ENCODE data around the gene PI16.

Gene PI16

DNA sequence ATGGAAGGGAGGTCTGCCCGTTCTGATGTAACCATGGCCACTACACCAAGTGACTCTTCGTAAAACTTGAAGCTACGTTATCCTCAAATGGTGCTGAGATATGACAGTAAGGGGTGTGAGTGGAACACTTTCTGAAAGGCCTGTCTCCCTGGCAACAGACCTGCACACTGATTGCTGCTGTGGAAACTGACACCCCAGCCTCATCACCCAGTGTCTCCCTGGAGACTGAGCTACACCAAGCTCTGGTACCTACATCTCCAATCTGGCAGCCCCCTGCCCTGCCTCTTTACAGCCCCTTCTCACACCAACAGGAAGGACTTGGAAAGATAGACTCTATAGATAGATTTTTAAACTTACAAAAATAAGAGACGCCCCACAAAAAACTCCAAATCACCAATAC, 13.2 kb downstream of the PI16 start:
- DNase-seq (ENCODE audit: extremely low read depth, low read depth), result no peak
- TF ChIP-seq, protein P1, sequence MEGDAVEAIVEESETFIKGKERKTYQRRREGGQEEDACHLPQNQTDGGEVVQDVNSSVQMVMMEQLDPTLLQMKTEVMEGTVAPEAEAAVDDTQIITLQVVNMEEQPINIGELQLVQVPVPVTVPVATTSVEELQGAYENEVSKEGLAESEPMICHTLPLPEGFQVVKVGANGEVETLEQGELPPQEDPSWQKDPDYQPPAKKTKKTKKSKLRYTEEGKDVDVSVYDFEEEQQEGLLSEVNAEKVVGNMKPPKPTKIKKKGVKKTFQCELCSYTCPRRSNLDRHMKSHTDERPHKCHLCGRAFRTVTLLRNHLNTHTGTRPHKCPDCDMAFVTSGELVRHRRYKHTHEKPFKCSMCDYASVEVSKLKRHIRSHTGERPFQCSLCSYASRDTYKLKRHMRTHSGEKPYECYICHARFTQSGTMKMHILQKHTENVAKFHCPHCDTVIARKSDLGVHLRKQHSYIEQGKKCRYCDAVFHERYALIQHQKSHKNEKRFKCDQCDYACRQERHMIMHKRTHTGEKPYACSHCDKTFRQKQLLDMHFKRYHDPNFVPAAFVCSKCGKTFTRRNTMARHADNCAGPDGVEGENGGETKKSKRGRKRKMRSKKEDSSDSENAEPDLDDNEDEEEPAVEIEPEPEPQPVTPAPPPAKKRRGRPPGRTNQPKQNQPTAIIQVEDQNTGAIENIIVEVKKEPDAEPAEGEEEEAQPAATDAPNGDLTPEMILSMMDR (IDR thresholded peaks at IDR 0.05; ENCODE audit: low read depth, low read length, missing control alignments), result no peak
- H3K4me3 ChIP-seq (replicated peaks; ENCODE audit: low read depth, low read length), result no peak overlapping the region

DNA sequence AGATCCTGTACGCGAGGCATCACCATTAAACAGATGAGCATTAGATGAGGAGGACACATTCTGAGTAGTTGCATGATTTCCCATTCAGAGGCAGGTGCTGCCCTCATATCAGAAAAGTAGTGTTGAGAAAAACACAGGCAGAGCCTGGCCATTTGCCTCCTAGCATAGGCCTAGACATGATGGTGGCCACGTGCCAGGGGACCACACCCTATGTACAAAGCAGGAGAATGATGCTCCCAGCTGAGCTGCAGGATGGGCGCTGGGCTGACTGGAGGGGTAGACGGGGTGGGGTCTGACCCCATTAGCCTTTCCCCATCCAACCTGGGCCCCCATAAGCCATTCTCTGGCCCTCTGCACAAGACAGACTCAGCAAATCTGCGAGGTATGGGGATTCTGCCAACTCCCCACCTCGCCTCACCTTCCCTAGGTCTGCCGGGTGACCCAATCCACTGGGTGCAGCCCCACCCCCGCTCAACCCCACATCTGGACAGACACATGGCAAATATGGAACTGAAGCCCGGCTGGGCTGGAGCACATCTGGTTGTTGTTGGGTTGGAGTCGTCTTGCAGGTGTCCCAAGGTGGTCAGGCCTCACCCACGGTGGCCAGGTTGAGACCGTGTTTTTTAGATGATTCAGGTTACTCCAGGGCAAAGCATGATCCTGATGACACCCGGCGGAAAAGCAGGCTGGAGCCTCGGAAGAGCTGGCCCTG, 13.9 kb downstream of the PI16 start:
- DNase-seq (ENCODE audit: extremely low read depth, low read depth), result no peak

DNA sequence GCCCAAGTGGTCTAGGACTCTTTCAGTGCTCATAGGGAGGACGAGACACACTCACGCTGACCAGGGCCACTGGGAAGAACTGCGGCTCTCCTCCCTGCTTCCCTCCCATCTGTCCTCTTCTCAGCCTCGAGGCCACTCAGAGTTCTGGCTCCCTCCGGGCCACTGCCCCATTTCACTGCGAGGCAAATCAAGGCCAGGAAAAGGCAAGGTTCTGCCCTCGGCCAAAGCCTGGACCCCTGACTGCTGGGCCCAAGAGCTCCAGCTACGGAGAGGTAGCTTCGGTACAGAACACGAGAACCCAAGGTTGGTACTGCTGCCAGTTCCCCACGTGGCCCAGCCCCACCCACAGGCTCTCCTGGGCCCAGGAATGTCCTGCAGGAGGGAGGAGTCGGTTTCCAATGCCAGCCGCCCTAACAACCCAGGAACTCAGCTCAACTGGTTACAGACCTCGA, 14.7 kb downstream of the PI16 start:
- H3K4me3 ChIP-seq (replicated peaks; ENCODE audit: low read depth, low read length), result no peak overlapping the region
- TF ChIP-seq, protein P1 (IDR thresholded peaks at IDR 0.05; ENCODE audit: low read depth, low read length, missing control alignments), result no peak
- DNase-seq (ENCODE audit: extremely low read depth, low read depth), result no peak

More for the DNA sequence above, 13.9 kb downstream of the PI16 start:
- H3K4me3 ChIP-seq (replicated peaks; ENCODE audit: low read depth, low read length), result no peak overlapping the region
- TF ChIP-seq, protein P1 (IDR thresholded peaks at IDR 0.05; ENCODE audit: low read depth, low read length, missing control alignments), result no peak

DNA sequence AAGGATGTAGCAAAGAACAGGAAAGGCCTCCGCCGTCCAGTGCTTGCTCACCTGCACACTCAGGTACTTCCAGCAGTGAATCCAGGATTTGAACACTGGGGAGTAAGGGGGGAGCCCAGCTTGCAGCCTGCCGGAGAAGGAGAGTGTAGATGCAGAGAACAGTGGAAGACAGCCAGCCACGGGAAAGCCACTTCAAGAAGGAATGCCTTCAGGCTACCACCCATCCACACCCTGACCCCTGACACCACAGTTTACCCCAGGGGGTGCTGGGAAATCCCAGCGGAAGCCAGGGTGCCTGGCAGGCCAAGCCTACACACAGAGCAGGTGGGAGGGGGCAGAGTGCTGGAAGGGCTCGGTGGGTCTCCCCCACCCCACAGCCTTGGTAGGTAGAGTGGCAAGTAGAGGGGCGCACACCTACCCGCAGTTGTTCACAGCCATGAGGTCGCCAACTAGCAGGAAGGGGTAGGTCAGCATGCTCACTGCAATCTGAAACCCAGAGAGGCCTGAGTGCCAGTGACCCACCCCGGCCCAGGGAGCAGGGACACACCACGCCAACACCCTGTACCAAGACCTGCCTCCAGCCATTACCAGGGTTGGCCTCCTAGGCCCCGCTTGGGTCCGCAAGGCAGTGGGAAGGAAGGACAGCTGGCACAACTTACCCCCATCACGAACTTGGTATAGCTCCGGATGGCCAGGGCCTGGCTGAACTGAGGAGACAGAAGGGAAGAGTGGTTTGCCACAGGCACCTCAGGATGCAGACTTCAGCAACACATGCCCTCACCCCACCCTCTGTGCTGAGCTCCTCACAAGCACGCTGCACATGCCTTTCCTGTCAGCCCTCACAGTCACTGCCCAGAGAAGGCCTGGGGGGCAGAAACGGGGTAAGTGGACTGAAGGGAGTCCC, 15.7 kb downstream of the PI16 start:
- no peak overlapping the region for H3K4me3 ChIP-seq (replicated peaks; ENCODE audit: low read depth, low read length)
- TF ChIP-seq, protein P1 (IDR thresholded peaks at IDR 0.05; ENCODE audit: low read depth, low read length, missing control alignments), result no peak
- DNase-seq (ENCODE audit: extremely low read depth, low read depth), result no peak

DNA sequence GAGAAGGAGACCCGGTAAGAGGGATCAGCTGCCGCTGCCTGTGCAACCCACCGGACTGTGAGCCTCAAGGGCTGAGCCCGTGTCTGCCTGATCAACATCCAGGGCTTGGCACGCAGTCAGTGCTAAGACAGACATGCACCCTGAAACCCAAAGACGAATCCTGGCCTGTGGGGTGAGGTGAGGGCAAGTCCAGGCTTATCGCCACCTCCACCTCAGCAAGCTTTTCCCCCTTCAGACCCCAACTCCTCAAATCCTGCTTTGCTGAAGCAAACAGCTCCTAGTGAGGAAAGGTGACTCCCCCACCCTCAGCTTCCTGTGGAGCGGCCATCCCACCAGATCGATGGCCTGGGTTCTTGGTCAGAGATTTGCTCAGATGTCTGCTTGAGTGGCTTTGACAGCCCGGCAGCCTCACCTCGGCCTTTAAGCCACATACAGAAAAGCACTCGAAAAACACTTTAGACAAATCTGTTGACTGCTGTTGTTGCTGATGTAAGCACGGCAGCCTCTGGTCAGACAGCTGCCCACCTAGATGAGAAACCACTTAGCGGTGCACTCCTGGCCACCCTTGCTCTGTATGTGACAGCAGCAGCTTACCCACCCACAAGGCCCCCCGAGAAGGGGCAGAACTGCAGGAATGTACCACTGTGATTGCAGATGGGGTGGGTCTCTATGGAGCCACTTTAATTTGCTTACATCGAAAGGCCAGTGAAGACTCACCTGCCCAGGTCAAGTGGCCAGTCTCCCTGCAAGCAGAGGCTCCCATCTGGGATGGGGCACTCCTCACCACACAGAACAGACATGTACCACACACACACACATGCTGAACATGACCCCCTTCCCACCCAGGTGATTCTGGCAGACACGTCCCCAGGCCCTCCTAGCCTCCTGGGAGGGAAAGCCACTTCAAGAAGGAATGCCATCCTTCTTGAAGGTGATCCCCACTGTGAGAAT, 16.6 kb downstream of the PI16 start:
- no peak for DNase-seq (ENCODE audit: extremely low read depth, low read depth)
- TF ChIP-seq, protein P1 (IDR thresholded peaks at IDR 0.05; ENCODE audit: low read depth, low read length, missing control alignments), result no peak
- no peak overlapping the region for H3K4me3 ChIP-seq (replicated peaks; ENCODE audit: low read depth, low read length)

All from HFF-Myc (cell line).